ENCODE results near the gene MEGF8.

- TF ChIP-seq TCF4 (CRISPR knock-in tag; IDR thresholded peaks at IDR 0.05; ENCODE audit: borderline replicate concordance) (no peak), ARNTL (CRISPR knock-in tag; IDR thresholded peaks at IDR 0.05; ENCODE audit: borderline replicate concordance, low read depth) (no peak), SNAI2 (CRISPR knock-in tag; IDR thresholded peaks at IDR 0.05) (no peak), ZFP3 (CRISPR knock-in tag; IDR thresholded peaks at IDR 0.05) (no peak), CSRNP3 (CRISPR knock-in tag; IDR thresholded peaks at IDR 0.05) (no peak), TSHZ2 (CRISPR knock-in tag; IDR thresholded peaks at IDR 0.05) (no peak), ISL1 (CRISPR knock-in tag; IDR thresholded peaks at IDR 0.05) (no peak), PPARA (CRISPR knock-in tag; IDR thresholded peaks at IDR 0.05; ENCODE audit: borderline replicate concordance) (no peak), PATZ1 (CRISPR knock-in tag; IDR thresholded peaks at IDR 0.05; ENCODE audit: borderline replicate concordance) (no peak), ZFP30 (CRISPR knock-in tag; IDR thresholded peaks at IDR 0.05) (no peak), ESRRG (CRISPR knock-in tag; IDR thresholded peaks at IDR 0.05) (no peak)
Observed at GRCh38 chr19:42410371-42410770, 84.9 kb downstream of the MEGF8 start.

Data from SK-N-SH treated with all-trans-retinoic acid at 6 μM for 48 hours (cell line).